Activated T-cell treated with anti-CD3 and anti-CD28 coated beads, Interleukin-2, amount 50 U/mL, for 48 hours (primary cell): ENCODE results near the gene IVL.

ENCODE experiments used
- DNase-seq, 2 experiments: peaks; one replicate each; pipeline ENCODE4 v3.0.0-alpha.2; 2020

The IVL gene

GRCh38 chr1:152907686-152908601 lies at the start of gene IVL:
Gene IVL, plus strand, starts transcription at chr1:152908546. Its CDS starts 1,252 bp downstream, at chr1:152909798.
- no peak for DNase-seq

- no peak for DNase-seq
These were observed 48.6 kb upstream of the IVL start, which contains the start of gene LCE7A for GRCh38 chr1:152859696-152860095. Gene LCE7A, plus strand, starts transcription at chr1:152859996. Its CDS starts 702 bp downstream, at chr1:152860698.

GRCh38 chr1:152860129-152860528 lies 48.2 kb upstream of the IVL start:
- DNase-seq = no peak

- no peak for DNase-seq
These were observed 47.0 kb upstream of the IVL start for GRCh38 chr1:152861374-152861773.

GRCh38 chr1:152864443-152864842 lies 43.9 kb upstream of the IVL start:
- DNase-seq = no peak

- DNase-seq = no peak
These were observed 42.0 kb upstream of the IVL start for GRCh38 chr1:152866321-152866720.

GRCh38 chr1:152869808-152870419 lies 38.4 kb upstream of the IVL start:
- peak; percentile 67 to 73 for DNase-seq

- DNase-seq = peak in 1 of 2 experiments; percentile 18
These were observed 37.3 kb upstream of the IVL start for GRCh38 chr1:152870831-152871730.

- DNase-seq = no peak
These were observed 36.6 kb upstream of the IVL start for GRCh38 chr1:152871731-152872126.

GRCh38 chr1:152873495-152873894 lies 34.9 kb upstream of the IVL start:
- no peak for DNase-seq

GRCh38 chr1:152876827-152877226 lies 31.5 kb upstream of the IVL start:
- no peak for DNase-seq

GRCh38 chr1:152878042-152878441 lies 30.3 kb upstream of the IVL start, which contains the start of gene SMCP:
Gene SMCP, plus strand, starts transcription at chr1:152878322. Its CDS starts 6,101 bp downstream, at chr1:152884423.
- DNase-seq = peak; percentile 49 to 61

GRCh38 chr1:152879559-152880198 lies 28.7 kb upstream of the IVL start:
- no peak for DNase-seq

- DNase-seq = no peak
These were observed 28.0 kb upstream of the IVL start for GRCh38 chr1:152880316-152880715.

GRCh38 chr1:152880907-152881306 lies 27.4 kb upstream of the IVL start:
- DNase-seq = no peak

- DNase-seq = no peak
These were observed 24.3 kb upstream of the IVL start for GRCh38 chr1:152884085-152884484.

GRCh38 chr1:152884506-152884905 lies 23.8 kb upstream of the IVL start:
- no peak for DNase-seq

- no peak for DNase-seq
These were observed 23.3 kb upstream of the IVL start for GRCh38 chr1:152884966-152885624.

- no peak for DNase-seq
These were observed 22.3 kb upstream of the IVL start for GRCh38 chr1:152886085-152886484.

GRCh38 chr1:152886758-152887409 lies 21.5 kb upstream of the IVL start:
- DNase-seq = no peak

GRCh38 chr1:152888126-152888525 lies 20.2 kb upstream of the IVL start:
- DNase-seq = no peak
